HG03442 (cell line): ENCODE data around the gene GMPS.

ENCODE experiments used
- ATAC-seq: cut with Tn5 transposase; IDR thresholded peaks from one replicate; pipeline ENCODE4 v1.9.1; 2021; ENCODE audit warnings: mild to moderate bottlenecking, moderate library complexity; ENCODE audit not compliant: unreplicated experiment

GMPS gene

DNA sequence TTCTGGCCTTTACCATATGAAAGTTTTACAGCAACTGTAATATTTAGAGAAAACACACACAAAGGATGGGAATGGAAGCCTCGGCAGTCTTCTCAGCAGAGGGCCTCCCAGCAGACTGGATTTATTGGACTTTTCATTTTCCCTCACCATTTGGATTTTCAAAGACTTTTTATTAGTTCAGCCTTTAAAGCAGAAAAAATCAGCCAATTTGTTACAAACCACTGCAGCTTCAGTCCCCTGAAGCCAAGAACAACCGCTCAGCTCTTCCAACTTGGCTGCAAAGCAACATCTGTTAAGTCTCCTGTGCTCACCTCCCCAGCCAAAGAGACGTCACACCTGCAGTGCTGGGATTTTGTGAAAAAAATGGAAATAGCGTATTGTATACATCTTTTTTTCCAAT lies 120.8 kb downstream of the GMPS start:
- ATAC-seq: no peak

- ATAC-seq: no peak
Measured at GRCh38 chr3:155991847-155992246, 121.4 kb downstream of the GMPS start.
